ENCODE results near the gene ANKLE2. TPM values are rescaled to one million over a fixed set of nuclear protein-coding genes. Genes with fewer than 3 reads are reported as not detected.

Gene ANKLE2
- total and polyA plus RNA-seq, 2 of the 8 experiments (the other 6 are each of a cell fraction or from before 2014, with no cell fraction given) = 41.0 to 64.9 TPM

DNA sequence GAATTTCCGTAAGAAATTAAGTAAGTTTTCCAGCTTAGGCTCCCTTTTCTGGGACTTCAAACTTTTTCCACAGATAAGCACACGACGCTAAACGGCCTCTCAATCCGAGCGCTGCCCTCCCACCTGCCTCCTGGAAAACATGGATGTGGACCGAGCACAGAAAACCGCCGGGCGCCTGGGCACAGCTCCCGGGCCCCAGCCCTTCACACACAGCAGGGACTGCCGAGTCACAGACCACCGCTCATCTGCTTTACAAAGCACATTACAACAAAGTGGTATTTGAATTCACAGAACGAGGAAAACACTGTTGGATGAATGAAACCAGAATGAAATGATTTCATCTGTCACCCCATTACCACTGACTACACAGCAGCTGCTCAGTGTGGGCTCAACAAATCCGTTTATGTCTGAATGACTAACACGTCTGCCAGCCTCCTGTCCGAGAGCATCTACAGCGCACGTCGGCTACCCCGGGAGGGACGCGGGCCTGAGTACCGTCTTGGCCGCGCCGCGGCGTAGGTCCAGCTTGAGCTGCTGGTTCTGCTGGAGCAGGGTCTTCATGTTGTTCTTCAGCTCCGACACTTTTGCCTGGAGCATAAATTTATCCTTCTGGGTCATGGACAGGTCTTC, 13.1 kb upstream of the ANKLE2 start:
- ChIA-PET POLR2A (ENCODE audit: partially characterized antibody) (interaction anchor here (0.6 to 3.7 kb wide), 8 partner anchors 9 to 46 kb away, joined by 3 to 30 read pairs (median 4); partner anchors contain the start of gene ANKLE2), CTCF (ENCODE audit: partially characterized antibody) (interaction anchor here (0.6 to 1.8 kb wide), 6 partner anchors 10 to 361 kb away, joined by 3 to 8 read pairs (median 4); no protein-coding TSS in a partner anchor)
- Histone ChIP-seq H2AK5ac (ENCODE audit: low read depth, low read length) (no peak overlapping the region), H3K4me1 (replicated peaks in 1 of 4; ENCODE audit: control insufficient read depth in 3 of 4, insufficient read depth in 4 of 4, low read length in 3 of 4) (no peaks in the 10 kb centered on the region), H3K9ac (replicated peaks in 1 of 4; ENCODE audit: extremely low read depth in 1 of 4, low read depth in 3 of 4, low read length in 3 of 4) (no peak overlapping the region), H4K91ac (replicated peaks; ENCODE audit: insufficient read length, low read length) (no peak overlapping the region), H2BK120ac (replicated peaks; ENCODE audit: low read depth, low read length) (no peak overlapping the region), H2BK5ac (ENCODE audit: low read depth, low read length) (no peak overlapping the region), H3K79me1 (ENCODE audit: low read depth, low read length) (no peaks in the 10 kb centered on the region; the same call in 1 of the 2 replicates), H3K23me2 (ENCODE audit: low read depth, low read length) (no peaks in the 10 kb centered on the region), H4K5ac (ENCODE audit: insufficient read length, low read depth, low read length) (no peak overlapping the region), H3K79me2 (ENCODE audit: control insufficient read depth in 1 of 2, insufficient read depth in 2 of 2, low read length in 2 of 2) (no peaks in the 10 kb centered on the region), H3K4me2 (ENCODE audit: insufficient read depth in 1 of 2, low read depth in 2 of 2, low read length in 2 of 2) (no peak overlapping the region), H3K4ac (replicated peaks; ENCODE audit: insufficient read length, low read depth, low read length) (no peak overlapping the region), H4K20me1 (replicated peaks in 1 of 2; ENCODE audit: control insufficient read depth in 1 of 2, insufficient read depth in 2 of 2, low read length in 2 of 2) (peaks cover 0 to 2% of the 10 kb centered on the region in 2 experiments), H2BK15ac (ENCODE audit: low read length) (no peak overlapping the region), H3K27me3 (replicated peaks in 1 of 4; ENCODE audit: control insufficient read depth in 3 of 4, extremely low read depth in 1 of 4, insufficient read depth in 3 of 4, low read length in 3 of 4) (no peaks in the 10 kb centered on the region), H3K9me3 (ENCODE audit: insufficient read depth in 2 of 2, low read depth in 1 of 2, low read length in 1 of 2) (no peaks in the 10 kb centered on the region), H3K23ac (ENCODE audit: insufficient read length) (no peak overlapping the region), H3K14ac (ENCODE audit: insufficient read length) (no peak overlapping the region), H3K36me3 (ENCODE audit: control insufficient read depth in 2 of 4, insufficient read depth in 4 of 4, low read length in 3 of 4) (peaks cover 21 to 43% (median 38%) of the 10 kb centered on the region in 4 experiments), H3K18ac (ENCODE audit: extremely low read depth, low read length) (no peak overlapping the region), H3K56ac (replicated peaks; ENCODE audit: insufficient read length, low read depth, low read length) (no peak overlapping the region), H3K4me3 (ENCODE audit: extremely low read depth in 1 of 4, insufficient read depth in 2 of 4, low read depth in 3 of 4, low read length in 4 of 4) (no peak overlapping the region), H4K8ac (ENCODE audit: extremely low read depth, insufficient read depth, low read length) (no peak overlapping the region), H2BK12ac (ENCODE audit: low read depth, low read length) (no peak overlapping the region), H2BK20ac (ENCODE audit: low read length) (no peak overlapping the region), H3K27ac (ENCODE audit: low read depth, low read length) (no peak overlapping the region), H2AFZ (ENCODE audit: low read length) (no peak overlapping the region)
- no peak for FAIRE-seq
- WGBS, 2 experiments (ENCODE audit: extremely low coverage in 1 of 2, insufficient coverage in 1 of 2, insufficient read length in 1 of 2, insufficient replicate concordance in 2 of 2, low coverage in 1 of 2, low lambda C conversion rate in 2 of 2, missing lambda C conversion rate in 1 of 2) = 92% methylated on average over 30 of the region's 30 CpGs; no CpG with 5 or more reads in 1 of the 2 experiments
- TF ChIP-seq POLR2A (IDR thresholded peaks at IDR 0.05; ENCODE audit: control extremely low read depth in 1 of 2, low read depth in 2 of 2, low read length in 2 of 2) (no peak), TBP (IDR thresholded peaks at IDR 0.05; ENCODE audit: low read depth, low read length) (no peak), GABPA (IDR thresholded peaks at IDR 0.05; ENCODE audit: borderline replicate concordance, insufficient read depth, low read length) (no peak), CBX8 (IDR thresholded peaks at IDR 0.05; ENCODE audit: borderline replicate concordance, low read depth, low read length) (no peak), CTBP2 (IDR thresholded peaks at IDR 0.05; ENCODE audit: borderline replicate concordance, insufficient read depth, insufficient read length, low read length) (no peak)
- no peak for DNase-seq (ENCODE audit: low read depth in 1 of 2, low spot score in 2 of 2)

Measured in H1 (cell line).